Spleen (tissue), 11 donors: Measurements from ENCODE around the gene MESD. TPM values are rescaled to one million over a fixed set of nuclear protein-coding genes. Genes with fewer than 3 reads are reported as not detected.
A peak's percentile ranks its signal among the peaks of the same experiment; 100 is the strongest.

ENCODE experiments used
- DNase-seq: peaks from one replicate; pipeline ENCODE4 v3.0.0-alpha.2; 2020
- H3K27ac ChIP-seq, 8 donors: fragments of 200-600 bp; sonication (generic) in 7 of 8; 1 replicate in 4 of 8; 2 replicates in 4 of 8; pipeline versions ENCODE4 v1.5.0 to v1.8.0; 2016 to 2021; ENCODE audit warnings: inconsistent platforms in 4 of 8, mild to moderate bottlenecking in 4 of 8, moderate library complexity in 1 of 8
- H3K27me3 ChIP-seq, 7 donors: fragments of 200-600 bp; sonication (generic) in 6 of 7; replicated peaks in 1 of 7; 1 replicate in 4 of 7; 2 replicates in 3 of 7; pipeline versions ENCODE4 v1.5.0 to v1.8.0; 2016 to 2021; ENCODE audit warnings: inconsistent platforms in 3 of 7, mild to moderate bottlenecking in 1 of 7
- H3K36me3 ChIP-seq, 6 donors: fragments of 200-600 bp; sonication (generic) in 5 of 6; 1 replicate in 4 of 6; 2 replicates in 2 of 6; pipeline versions ENCODE4 v1.5.0 to v1.8.0; 2016 to 2021; ENCODE audit warnings: inconsistent platforms in 2 of 6
- H3K4me1 ChIP-seq, 6 donors: fragments of 200-600 bp; sonication (generic) in 5 of 6; 1 replicate in 3 of 6; 2 replicates in 3 of 6; pipeline versions ENCODE4 v1.5.0 to v1.8.0; 2016 to 2021; ENCODE audit warnings: inconsistent platforms in 3 of 6
- H3K4me3 ChIP-seq, 8 donors: fragments of 200-600 bp; sonication (generic) in 7 of 8; 1 replicate in 4 of 8; 2 replicates in 4 of 8; pipeline versions ENCODE4 v1.5.0 to v1.8.0; 2016 to 2021; ENCODE audit warnings: inconsistent platforms in 4 of 8, mild to moderate bottlenecking in 4 of 8, moderate library complexity in 2 of 8
- H3K9me3 ChIP-seq, 8 donors: fragments of 200-600 bp; sonication (generic) in 7 of 8; 1 replicate in 4 of 8; 2 replicates in 4 of 8; pipeline versions ENCODE4 v1.5.0 to v1.8.0; 2016 to 2021; ENCODE audit warnings: inconsistent platforms in 4 of 8
- CTCF ChIP-seq, 11 experiments: fragments of 200-600 bp in 7 of 11; fragments of 450-650 bp in 4 of 11; sonication (generic) in 4 of 11; IDR thresholded peaks in 8 of 11; conservative IDR thresholded peaks in 3 of 11; 1 replicate in 7 of 11; 2 replicates in 4 of 11; pipeline versions ENCODE4 v1.4.0 to v1.8.0; 2016 to 2021; ENCODE audit warnings: antibody characterized with exemption in 11 of 11, inconsistent platforms in 4 of 11, mild to moderate bottlenecking in 1 of 11
- POLR2A ChIP-seq, 3 donors: fragments of 450-650 bp; IDR thresholded peaks; one replicate each; pipeline ENCODE4 v1.5.1; 2017; ENCODE audit warnings: antibody characterized with exemption in 3 of 3, mild to moderate bottlenecking in 1 of 3
- POLR2AphosphoS5 ChIP-seq, 3 donors: sonication (generic); formaldehyde crosslinking; IDR thresholded peaks; one replicate each; pipeline ENCODE4 v1.5.1; 2017; ENCODE audit warnings: antibody characterized with exemption in 3 of 3
- WGBS, 5 donors: extraction: QIAGEN DNeasy Blood & Tissue Kit in 3 of 5; methylation state at CpG; one replicate each; pipeline versions ENCODE4 v1.1.5 to v1.1.7; 2013 to 2018; 5-methylcytosine and 5-hydroxymethylcytosine counted together
- intact Hi-C: fragments of 100-400 bp; cut with DNase I; formaldehyde crosslinking; loops from one replicate; pipeline ENCODE4 v1.15.0; 2023; ENCODE audit warnings: low total_unique reads
- polyA plus RNA-seq, 3 donors: library from polyadenylated mRNA; stranded (reverse); fragments of 200-250 nt; gene quantifications; one replicate each; pipeline ENCODE4 v1.2.1, GENCODE V29; 2013
- total RNA-seq, 7 donors: library from RNA; depleted of rRNA in 3 of 7; stranded (reverse); fragments of >200 nt in 3 of 7; fragmentation: NEBNext Ultra II Directional in 4 of 7; extraction: Animal tissue kit (Norgen Biotek cat#: 25700) in 4 of 7; gene quantifications; one replicate each; pipeline versions ENCODE4 v1.1.0 to v1.2.1, GENCODE V29; 2016 to 2021
- donor health status: healthy with polysubstance abuse.
- donor health status: DM: no; HTN: no; CAD: no; lungs with moderate emphysema.
- donor health status: DM: no; HTN: no; CAD: no.
- donor health status: Bipolar disorder and iron deficiency.
- donor health status: healthy.
- donor health status: DM: no; HTN: no; CAD: no.
- donor health status: DM: yes; HTN: yes; CAD: no.

Gene MESD
- total and polyA plus RNA-seq, 10 donors: 8.5 to 39.8 (median 27.5) TPM

- 48 to 65% (median 57%) methylated on average over 7 of the region's 7 CpGs for WGBS, 5 donors
- Histone ChIP-seq H3K36me3 (peaks cover 4 to 89% (median 40%) of the 10 kb centered on the region in 6 donors), H3K4me1 (peaks cover 0 to 43% (median 21%) of the 10 kb centered on the region in 6 donors), H3K27me3 (no peaks in the 10 kb centered on the region), H3K27ac (no peak overlapping the region), H3K4me3 (no peak overlapping the region), H3K9me3 (no peaks in the 10 kb centered on the region)
- intact Hi-C loops: no loop called here
- DNase-seq: no peak
- TF ChIP-seq POLR2A (IDR thresholded peaks at IDR 0.05) (no peak), POLR2AphosphoS5 (IDR thresholded peaks at IDR 0.05) (peak in 1 of 3 donors; percentile 27), CTCF (IDR thresholded peaks at IDR 0.05 in 8 of 11, conservative IDR thresholded peaks at IDR 0.05 in 3 of 11) (peak in 10 of 11 experiments; percentile 16 to 62 (median 52))
These were observed 12.0 kb downstream of the MESD start for GRCh38 chr15:80977627-80978036.

- Histone ChIP-seq H3K9me3 (no peaks in the 10 kb centered on the region), H3K4me3 (no peak overlapping the region), H3K4me1 (peaks cover 0 to 35% (median 18%) of the 10 kb centered on the region in 6 donors), H3K36me3 (peaks cover 4 to 91% (median 36%) of the 10 kb centered on the region in 6 donors), H3K27me3 (no peaks in the 10 kb centered on the region), H3K27ac (no peak overlapping the region)
- no peak for TF ChIP-seq CTCF (IDR thresholded peaks at IDR 0.05 in 8 of 11, conservative IDR thresholded peaks at IDR 0.05 in 3 of 11)
- no peak for TF ChIP-seq POLR2A (IDR thresholded peaks at IDR 0.05)
- TF ChIP-seq POLR2AphosphoS5 (IDR thresholded peaks at IDR 0.05): no peak
- 92 to 96% (median 95%) methylated on average over 4 of the region's 4 CpGs for WGBS, 5 donors
- DNase-seq: no peak
- intact Hi-C loops: no loop called here
These were observed 12.8 kb downstream of the MESD start for GRCh38 chr15:80976851-80977250.

- no peak overlapping the region for H3K4me3 ChIP-seq
- no peaks in the 10 kb centered on the region for H3K9me3 ChIP-seq
- H3K36me3 ChIP-seq: peaks cover 3 to 73% (median 20%) of the 10 kb centered on the region in 6 donors
- no peak for DNase-seq
- intact Hi-C loops: no loop called here
- H3K27me3 ChIP-seq: no peaks in the 10 kb centered on the region
- 94 to 97% (median 94%) methylated on average over 4 of the region's 4 CpGs for WGBS, 5 donors
- no peak for TF ChIP-seq CTCF (IDR thresholded peaks at IDR 0.05 in 8 of 11, conservative IDR thresholded peaks at IDR 0.05 in 3 of 11)
- no peak for TF ChIP-seq POLR2A (IDR thresholded peaks at IDR 0.05)
- TF ChIP-seq POLR2AphosphoS5 (IDR thresholded peaks at IDR 0.05): no peak
- H3K27ac ChIP-seq: no peak overlapping the region
- H3K4me1 ChIP-seq: peaks cover 0 to 35% (median 19%) of the 10 kb centered on the region in 6 donors
These were observed 14.7 kb downstream of the MESD start for GRCh38 chr15:80974914-80975313.

GRCh38 chr15:80972276-80972675, 17.3 kb downstream of the MESD start:
- TF ChIP-seq POLR2A (IDR thresholded peaks at IDR 0.05) (no peak), POLR2AphosphoS5 (IDR thresholded peaks at IDR 0.05) (no peak), CTCF (IDR thresholded peaks at IDR 0.05 in 8 of 11, conservative IDR thresholded peaks at IDR 0.05 in 3 of 11) (no peak)
- intact Hi-C loops: no loop called here

More at GRCh38 chr15:80972276-80972675, 17.3 kb downstream of the MESD start:
- Histone ChIP-seq H3K4me3 (no peak overlapping the region), H3K27ac (no peak overlapping the region), H3K9me3 (no peaks in the 10 kb centered on the region), H3K36me3 (peaks cover 0 to 73% (median 14%) of the 10 kb centered on the region in 6 donors), H3K27me3 (no peaks in the 10 kb centered on the region), H3K4me1 (peaks cover 0 to 30% (median 14%) of the 10 kb centered on the region in 6 donors)
- WGBS, 5 donors: 92 to 100% (median 97%) methylated on average over 3 of the region's 3 CpGs
- no peak for DNase-seq
